Measurements from ENCODE around the gene CALML3. TPM values are rescaled to one million over a fixed set of nuclear protein-coding genes. Genes with fewer than 3 reads are reported as not detected.
A peak's percentile ranks its signal among the peaks of the same experiment; 100 is the strongest.

CALML3 gene
- total RNA-seq, 4 donors from 2014 or later, result not detected

- H3K27ac ChIP-seq, result no peak overlapping the region
- TF ChIP-seq CTCF (IDR thresholded peaks at IDR 0.05), result no peak
- no peak for TF ChIP-seq POLR2A (IDR thresholded peaks at IDR 0.05)
- H3K36me3 ChIP-seq, result no peaks in the 10 kb centered on the region
- H3K27me3 ChIP-seq, result no peaks in the 10 kb centered on the region
- DNase-seq, result no peak
- no peaks in the 10 kb centered on the region for H3K9me3 ChIP-seq
- no peak overlapping the region for H3K4me3 ChIP-seq
- intact Hi-C loops (cut with DNase I; ENCODE audit: low total_unique reads), result no loop called here
- H3K4me1 ChIP-seq, result no peaks in the 10 kb centered on the region
Measured at GRCh38 chr10:5533098-5533731, 8.5 kb downstream of the CALML3 start.

GRCh38 chr10:5534051-5534821, 9.5 kb downstream of the CALML3 start:
- Histone ChIP-seq H3K4me1 (no peaks in the 10 kb centered on the region), H3K27me3 (no peaks in the 10 kb centered on the region), H3K9me3 (no peaks in the 10 kb centered on the region), H3K4me3 (no peak overlapping the region), H3K36me3 (no peaks in the 10 kb centered on the region), H3K27ac (peak overlapping the region in 1 of 2 donors; percentile 65)
- intact Hi-C loops (cut with DNase I; ENCODE audit: low total_unique reads), result no loop called here
- TF ChIP-seq POLR2A (IDR thresholded peaks at IDR 0.05) (no peak), CTCF (IDR thresholded peaks at IDR 0.05) (no peak)
- DNase-seq, result no peak

GRCh38 chr10:5534880-5535856, 10.4 kb downstream of the CALML3 start:
- Histone ChIP-seq H3K9me3 (no peaks in the 10 kb centered on the region), H3K4me1 (no peaks in the 10 kb centered on the region), H3K27me3 (no peaks in the 10 kb centered on the region), H3K4me3 (no peak overlapping the region), H3K27ac (peak overlapping the region; percentile 20 to 65), H3K36me3 (no peaks in the 10 kb centered on the region)
- peak in 1 of 2 donors; percentile 5 for DNase-seq
- intact Hi-C loops (cut with DNase I; ENCODE audit: low total_unique reads), result no loop called here
- TF ChIP-seq POLR2A (IDR thresholded peaks at IDR 0.05) (no peak), CTCF (IDR thresholded peaks at IDR 0.05) (no peak)

GRCh38 chr10:5536486-5537081, 11.8 kb downstream of the CALML3 start:
- H3K4me1 ChIP-seq, result no peaks in the 10 kb centered on the region
- no peak overlapping the region for H3K27ac ChIP-seq
- intact Hi-C loops (cut with DNase I; ENCODE audit: low total_unique reads), result no loop called here

More at GRCh38 chr10:5536486-5537081, 11.8 kb downstream of the CALML3 start:
- no peaks in the 10 kb centered on the region for H3K36me3 ChIP-seq
- TF ChIP-seq POLR2A (IDR thresholded peaks at IDR 0.05) (no peak), CTCF (IDR thresholded peaks at IDR 0.05) (no peak)
- no peaks in the 10 kb centered on the region for H3K27me3 ChIP-seq
- no peaks in the 10 kb centered on the region for H3K9me3 ChIP-seq
- DNase-seq, result no peak
- H3K4me3 ChIP-seq, result no peak overlapping the region

All from uterus (tissue), 4 donors.